ENCODE results near the gene XRCC3.

XRCC3 gene

GRCh38 chr14:103726474-103726873 lies 11.2 kb upstream of the XRCC3 start:
- DNase-seq (ENCODE audit: low read depth), result no peak

GRCh38 chr14:103725739-103726395 lies 10.6 kb upstream of the XRCC3 start:
- DNase-seq (ENCODE audit: low read depth), result no peak

- no peak for DNase-seq (ENCODE audit: low read depth)
Observed at GRCh38 chr14:103725001-103725682, 9.9 kb upstream of the XRCC3 start.

- DNase-seq (ENCODE audit: low read depth), result no peak
Observed at GRCh38 chr14:103724116-103724515, 8.9 kb upstream of the XRCC3 start.

- no peak for DNase-seq (ENCODE audit: low read depth)
Observed at GRCh38 chr14:103723748-103724081, 8.5 kb upstream of the XRCC3 start.

- no peak for DNase-seq (ENCODE audit: low read depth)
Observed at GRCh38 chr14:103721334-103722120, 6.3 kb upstream of the XRCC3 start.

GRCh38 chr14:103719751-103720150 lies 4.5 kb upstream of the XRCC3 start:
- no peak for DNase-seq (ENCODE audit: low read depth)

GRCh38 chr14:103718572-103718971 lies 3.3 kb upstream of the XRCC3 start:
- DNase-seq (ENCODE audit: low read depth), result no peak

- DNase-seq (ENCODE audit: low read depth), result no peak
Observed at GRCh38 chr14:103716899-103717411, 1.7 kb upstream of the XRCC3 start.

- DNase-seq (ENCODE audit: low read depth), result no peak
Observed at GRCh38 chr14:103716091-103716801, 995 bp upstream of the XRCC3 start.

GRCh38 chr14:103714063-103714724 lies 1.1 kb downstream of the XRCC3 start:
- no peak for DNase-seq (ENCODE audit: low read depth)

- no peak for DNase-seq (ENCODE audit: low read depth)
Observed at GRCh38 chr14:103713304-103714062, 1.8 kb downstream of the XRCC3 start.

GRCh38 chr14:103712633-103713247 lies 2.5 kb downstream of the XRCC3 start:
- no peak for DNase-seq (ENCODE audit: low read depth)

- no peak for DNase-seq (ENCODE audit: low read depth)
Observed at GRCh38 chr14:103711516-103712431, 3.5 kb downstream of the XRCC3 start.

GRCh38 chr14:103710771-103711377 lies 4.4 kb downstream of the XRCC3 start:
- no peak for DNase-seq (ENCODE audit: low read depth)

GRCh38 chr14:103709814-103710213 lies 5.4 kb downstream of the XRCC3 start:
- DNase-seq (ENCODE audit: low read depth), result no peak

- DNase-seq (ENCODE audit: low read depth), result no peak
Observed at GRCh38 chr14:103708750-103709187, 6.5 kb downstream of the XRCC3 start.

GRCh38 chr14:103707329-103708263 lies 7.7 kb downstream of the XRCC3 start:
- no peak for DNase-seq (ENCODE audit: low read depth)
